Calu3 (cell line): Measurements from ENCODE around the gene CHRND. TPM values are rescaled to one million over a fixed set of nuclear protein-coding genes. Genes with fewer than 3 reads are reported as not detected.

Experiments used
- BruUV-seq: library from RNA; stranded (reverse); fragments of 400-500 nt; replicated peaks from 2 replicates; lab custom pipeline; 2021; lab: Mats Ljungman, UMichigan
- CTCF ChIA-PET: fragments of 300-600 bp; sonication (Branson Sonifier 250); formaldehyde crosslinking; loops from one replicate; lab custom pipeline; 2022; ENCODE audit warnings: antibody characterized with exemption; lab: Charles Lee
- DNase-seq: peaks from one replicate; pipeline ENCODE4 v3.0.0; 2022
- H3K27ac Mint-ChIP-seq: one replicate; pipeline ENCODE4 v1.8.0; 2022; ENCODE audit warnings: mixed read lengths; ENCODE audit not compliant: unreplicated experiment
- H3K27me3 Mint-ChIP-seq: one replicate; pipeline ENCODE4 v1.8.0; 2022; ENCODE audit warnings: mixed read lengths; ENCODE audit not compliant: unreplicated experiment
- H3K36me3 Mint-ChIP-seq: one replicate; pipeline ENCODE4 v1.8.0; 2022; ENCODE audit warnings: mild to moderate bottlenecking, moderate library complexity, mixed read lengths; ENCODE audit not compliant: insufficient read depth, unreplicated experiment
- H3K4me1 Mint-ChIP-seq: one replicate; pipeline ENCODE4 v1.8.0; 2022; ENCODE audit warnings: mild to moderate bottlenecking, low read depth, mixed read lengths; ENCODE audit not compliant: unreplicated experiment
- H3K4me3 Mint-ChIP-seq: one replicate; pipeline ENCODE4 v1.8.0; 2022; ENCODE audit warnings: mild to moderate bottlenecking, low read depth, moderate library complexity, mixed read lengths; ENCODE audit not compliant: unreplicated experiment
- H3K9me3 Mint-ChIP-seq: one replicate; pipeline ENCODE4 v1.8.0; 2022; ENCODE audit warnings: low read depth, mixed read lengths; ENCODE audit not compliant: unreplicated experiment
- CTCF ChIP-seq: fragments of 200-600 bp; IDR thresholded peaks from one replicate; pipeline ENCODE4 v1.8.0; 2022; ENCODE audit warnings: antibody characterized with exemption; ENCODE audit not compliant: unreplicated experiment
- intact Hi-C: fragments of 100-400 bp; cut with micrococcal nuclease; formaldehyde crosslinking; loops from one replicate; pipeline ENCODE4 v1.10.0; 2022; ENCODE audit not compliant: unreplicated experiment
- total RNA-seq: library from RNA; stranded (reverse); gene quantifications from 2 replicates; pipeline ENCODE4 v1.2.3, GENCODE V29; 2022

Gene CHRND
- total RNA-seq, 1 experiment from 2014 or later, result not detected

- no peak for TF ChIP-seq CTCF
- Mint-ChIP-seq H3K36me3 (no peaks in the 10 kb centered on the region), H3K27me3 (peaks cover 75% of the 10 kb centered on the region), H3K4me1 (no peaks in the 10 kb centered on the region), H3K27ac (no peak overlapping the region), H3K9me3 (no peaks in the 10 kb centered on the region), H3K4me3 (peak overlapping the region; percentile 12)
- intact Hi-C loops, result no loop called here
- CTCF ChIA-PET, result no interaction called here
- BruUV-seq, result no TSS peak
- DNase-seq, result no peak
Observed at GRCh38 chr2:232488097-232488711, 37.8 kb upstream of the CHRND start.

- intact Hi-C loops, result no loop called here
- H3K27me3 Mint-ChIP-seq, result peaks cover 80% of the 10 kb centered on the region
- no peak overlapping the region for H3K4me3 Mint-ChIP-seq
- no peak overlapping the region for H3K27ac Mint-ChIP-seq
- H3K9me3 Mint-ChIP-seq, result no peaks in the 10 kb centered on the region
- no peaks in the 10 kb centered on the region for H3K36me3 Mint-ChIP-seq
- no peak for DNase-seq
- TF ChIP-seq CTCF, result no peak
- no TSS peak for BruUV-seq
- CTCF ChIA-PET, result no interaction called here
- H3K4me1 Mint-ChIP-seq, result no peaks in the 10 kb centered on the region
Observed at GRCh38 chr2:232488721-232489300, 37.1 kb upstream of the CHRND start.

GRCh38 chr2:232489516-232490220 is 36.3 kb upstream of the CHRND start:
- peaks cover 80% of the 10 kb centered on the region for H3K27me3 Mint-ChIP-seq

More at GRCh38 chr2:232489516-232490220, 36.3 kb upstream of the CHRND start:
- intact Hi-C loops, result no loop called here
- no TSS peak for BruUV-seq
- CTCF ChIA-PET, result no interaction called here
- Mint-ChIP-seq H3K4me1 (no peaks in the 10 kb centered on the region), H3K36me3 (no peaks in the 10 kb centered on the region), H3K4me3 (no peak overlapping the region), H3K27ac (no peak overlapping the region), H3K9me3 (no peaks in the 10 kb centered on the region)
- TF ChIP-seq CTCF, result no peak
- no peak for DNase-seq
